ENCODE measurements around the gene KLRF1.

KLRF1 gene

GRCh38 chr12:9827209-9827888 is at the start of gene KLRF1:
TSS of gene KLRF1 (plus strand) at chr12:9827481. CDS start at chr12:9827545, 64 bp downstream.
- no peak for DNase-seq (ENCODE audit: low read depth in 2 of 2)

- DNase-seq (ENCODE audit: low read depth in 2 of 2): no peak
These were observed 48.1 kb upstream of the KLRF1 start for GRCh38 chr12:9779209-9779608.

GRCh38 chr12:9781360-9781759 is 45.9 kb upstream of the KLRF1 start:
- DNase-seq (ENCODE audit: low read depth in 2 of 2): no peak

- no peak for DNase-seq (ENCODE audit: low read depth in 2 of 2)
These were observed 44.5 kb upstream of the KLRF1 start for GRCh38 chr12:9782547-9783382.

GRCh38 chr12:9784326-9784725 is 43.0 kb upstream of the KLRF1 start:
- no peak for DNase-seq (ENCODE audit: low read depth in 2 of 2)

- no peak for DNase-seq (ENCODE audit: low read depth in 2 of 2)
These were observed 42.5 kb upstream of the KLRF1 start for GRCh38 chr12:9784816-9785215.

GRCh38 chr12:9786726-9787717 is 40.3 kb upstream of the KLRF1 start:
- no peak for DNase-seq (ENCODE audit: low read depth in 2 of 2)

- no peak for DNase-seq (ENCODE audit: low read depth in 2 of 2)
These were observed 34.9 kb upstream of the KLRF1 start for GRCh38 chr12:9792185-9792900.

GRCh38 chr12:9792961-9793617 is 34.2 kb upstream of the KLRF1 start:
- DNase-seq (ENCODE audit: low read depth in 2 of 2): peak; percentile 9 to 15

- no peak for DNase-seq (ENCODE audit: low read depth in 2 of 2)
These were observed 33.4 kb upstream of the KLRF1 start for GRCh38 chr12:9793779-9794395.

- DNase-seq (ENCODE audit: low read depth in 2 of 2): no peak
These were observed 32.7 kb upstream of the KLRF1 start for GRCh38 chr12:9794484-9795093.

GRCh38 chr12:9795945-9796344 is 31.3 kb upstream of the KLRF1 start:
- DNase-seq (ENCODE audit: low read depth in 2 of 2): no peak

- DNase-seq (ENCODE audit: low read depth in 2 of 2): no peak
These were observed 30.9 kb upstream of the KLRF1 start for GRCh38 chr12:9796346-9796745.

- DNase-seq (ENCODE audit: low read depth in 2 of 2): no peak
These were observed 30.3 kb upstream of the KLRF1 start for GRCh38 chr12:9796971-9797370.

- DNase-seq (ENCODE audit: low read depth in 2 of 2): no peak
These were observed 29.3 kb upstream of the KLRF1 start for GRCh38 chr12:9797722-9798619.

- DNase-seq (ENCODE audit: low read depth in 2 of 2): no peak
These were observed 27.3 kb upstream of the KLRF1 start for GRCh38 chr12:9799961-9800360.

- DNase-seq (ENCODE audit: low read depth in 2 of 2): no peak
These were observed 21.4 kb upstream of the KLRF1 start for GRCh38 chr12:9805883-9806282.

GRCh38 chr12:9806714-9807113 is 20.6 kb upstream of the KLRF1 start:
- DNase-seq (ENCODE audit: low read depth in 2 of 2): no peak

- no peak for DNase-seq (ENCODE audit: low read depth in 2 of 2)
These were observed 18.8 kb upstream of the KLRF1 start for GRCh38 chr12:9808504-9808903.

Measured in fibroblast of skin of left biceps (primary cell).